C4-2B (cell line): Measurements from ENCODE around the gene PSMB2.
"Not testable (repeated sequence)": the region's sequence is repeated elsewhere in the genome, so short reads cannot be mapped to it uniquely, and the experiment has no call there.

Experiments
- H3K27ac ChIP-seq: fragments of 450-650 bp; 2 replicates; pipeline ENCODE4 v1.5.1; 2017
- CTCF ChIP-seq: fragments of 450-650 bp; conservative IDR thresholded peaks from 2 replicates; pipeline ENCODE4 v1.5.1; 2017; ENCODE audit warnings: mild to moderate bottlenecking
- ZFX ChIP-seq: fragments of 450-650 bp; IDR thresholded peaks from 2 replicates; pipeline ENCODE4 v1.6.1; 2017

The PSMB2 gene

GRCh38 chr1:35585281-35585680 is 56.0 kb downstream of the PSMB2 start:
- no peak overlapping the region for H3K27ac ChIP-seq
- TF ChIP-seq ZFX (no peak), CTCF (no peak)

- H3K27ac ChIP-seq = not testable (repeated sequence)
Observed at GRCh38 chr1:35581621-35582020, 59.7 kb downstream of the PSMB2 start.

GRCh38 chr1:35580949-35581388 is 60.4 kb downstream of the PSMB2 start:
- H3K27ac ChIP-seq = no peak overlapping the region
- no peak for TF ChIP-seq ZFX
- TF ChIP-seq CTCF = no peak

- H3K27ac ChIP-seq = no peak overlapping the region
- TF ChIP-seq ZFX (no peak), CTCF (no peak)
Observed at GRCh38 chr1:35577071-35577998, 64.0 kb downstream of the PSMB2 start.

GRCh38 chr1:35576766-35577070 is 64.6 kb downstream of the PSMB2 start:
- H3K27ac ChIP-seq = not testable (repeated sequence)

GRCh38 chr1:35576061-35576765 is 65.1 kb downstream of the PSMB2 start:
- TF ChIP-seq ZFX (no peak), CTCF (no peak)

GRCh38 chr1:35575416-35575958 is 65.8 kb downstream of the PSMB2 start:
- peak overlapping the region; percentile 68 for H3K27ac ChIP-seq
- no peak for TF ChIP-seq ZFX
- no peak for TF ChIP-seq CTCF

More at GRCh38 chr1:35576061-35576765, 65.1 kb downstream of the PSMB2 start:
- H3K27ac ChIP-seq = peak overlapping the region; percentile 68; the same call in 1 of the 2 replicates

GRCh38 chr1:35574655-35575415 is 66.5 kb downstream of the PSMB2 start:
- TF ChIP-seq CTCF = no peak
- TF ChIP-seq ZFX = peak; percentile 35; the same call in 1 of the 2 replicates

More at GRCh38 chr1:35574655-35575415, 66.5 kb downstream of the PSMB2 start:
- peak overlapping the region; percentile 68 for H3K27ac ChIP-seq
